Activated naive CD4-positive, alpha-beta T cell treated with anti-CD3 and anti-CD28 coated beads, Interleukin-2, amount 50 U/mL, for 16 hours (primary cell): ENCODE data around the gene NFATC1.

ENCODE experiments used
- DNase-seq: peaks from one replicate; pipeline ENCODE4 v3.0.0-alpha.2; 2020

NFATC1 gene

DNA sequence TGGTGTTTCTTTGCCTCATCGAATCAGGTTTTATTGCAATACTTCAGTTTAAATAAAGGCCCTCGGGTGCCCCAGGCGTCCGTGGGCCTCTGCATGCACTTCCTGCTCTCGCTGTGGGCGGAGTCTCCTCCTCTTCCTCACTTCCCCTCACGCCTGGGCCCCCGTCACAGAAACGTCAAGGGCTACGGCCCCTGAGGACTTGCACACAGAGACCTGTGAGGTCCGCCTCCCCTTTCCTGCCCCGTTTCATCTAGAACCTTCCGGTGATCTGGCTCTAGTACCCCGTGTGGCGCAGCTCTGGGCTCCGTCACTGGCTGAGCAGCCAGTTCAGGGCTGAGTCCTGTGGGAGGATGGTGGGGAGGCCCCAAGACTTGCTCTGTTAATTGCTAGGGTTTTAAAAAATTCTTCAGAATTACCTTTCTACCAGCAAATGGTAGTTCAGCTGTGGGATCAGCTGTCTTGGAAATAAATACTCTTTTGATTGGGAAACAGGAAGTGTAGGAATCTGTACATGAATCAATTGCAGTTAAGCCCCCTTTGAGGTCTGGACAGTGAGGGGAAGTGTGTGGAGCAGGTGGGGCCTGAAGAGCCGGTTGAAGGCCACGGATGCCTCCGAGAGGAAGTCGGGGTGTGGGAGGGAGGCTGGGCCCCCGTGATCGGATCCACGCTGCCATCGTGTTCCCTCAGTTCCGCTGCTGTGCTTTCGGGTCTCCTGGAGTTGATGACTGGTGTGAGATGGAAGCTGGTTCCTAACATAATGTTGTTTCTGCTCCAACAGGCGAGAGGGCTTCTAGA lies 10.2 kb downstream of the NFATC1 start:
- DNase-seq: peak; percentile 77

DNA sequence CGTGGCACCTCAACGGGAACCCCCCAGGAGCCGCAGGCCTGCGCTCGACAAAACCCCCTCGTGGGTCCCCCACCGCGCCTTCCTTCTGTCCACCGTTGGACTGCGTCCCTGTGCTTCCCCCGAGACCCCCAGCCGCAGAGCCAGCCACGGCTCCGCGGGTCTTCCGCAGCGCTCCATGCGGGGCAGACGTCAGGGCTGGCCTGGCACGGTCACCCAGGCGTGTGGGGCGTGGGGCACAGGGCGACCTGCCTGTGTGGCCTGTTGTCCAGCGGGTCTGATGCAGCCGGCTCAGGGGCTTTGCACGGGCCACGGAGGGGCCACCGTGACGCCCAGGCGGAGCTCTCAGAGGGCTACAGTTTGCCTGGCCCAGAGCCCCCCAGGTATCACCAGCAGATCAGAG lies 11.0 kb downstream of the NFATC1 start:
- no peak for DNase-seq

DNA sequence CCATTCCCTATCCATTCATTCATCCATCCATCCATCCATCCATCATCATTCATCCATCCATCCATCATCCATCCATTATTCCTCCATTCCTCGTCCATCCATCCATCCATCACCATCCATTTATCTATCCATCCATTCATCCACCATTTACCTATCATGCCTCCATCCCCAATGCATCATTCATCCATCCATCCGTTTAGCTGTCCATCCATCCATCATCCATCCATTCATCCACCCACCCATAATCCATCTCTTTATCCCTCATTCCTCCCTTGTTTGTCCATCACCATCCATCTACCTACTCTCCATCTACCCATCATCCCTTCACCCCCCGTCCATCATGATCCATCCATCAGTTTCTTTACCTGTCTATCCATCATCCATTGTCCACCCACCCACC lies 13.6 kb downstream of the NFATC1 start:
- DNase-seq: no peak

DNA sequence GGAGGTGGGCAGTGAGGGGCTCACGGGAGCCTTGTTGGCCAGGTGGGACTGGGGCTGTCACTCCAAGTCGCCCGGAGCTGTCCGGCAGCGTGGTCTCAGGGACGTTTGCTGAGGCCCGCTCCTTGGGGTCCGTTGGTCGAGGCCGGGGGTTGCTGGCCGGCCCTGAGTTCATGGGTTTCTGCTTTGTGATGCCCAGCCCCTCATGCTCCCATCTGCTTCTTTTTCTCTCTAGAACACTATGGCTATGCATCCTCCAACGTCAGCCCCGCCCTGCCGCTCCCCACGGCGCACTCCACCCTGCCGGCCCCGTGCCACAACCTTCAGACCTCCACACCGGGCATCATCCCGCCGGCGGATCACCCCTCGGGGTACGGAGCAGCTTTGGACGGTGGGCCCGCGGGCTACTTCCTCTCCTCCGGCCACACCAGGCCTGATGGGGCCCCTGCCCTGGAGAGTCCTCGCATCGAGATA lies 14.5 kb downstream of the NFATC1 start:
- no peak for DNase-seq

DNA sequence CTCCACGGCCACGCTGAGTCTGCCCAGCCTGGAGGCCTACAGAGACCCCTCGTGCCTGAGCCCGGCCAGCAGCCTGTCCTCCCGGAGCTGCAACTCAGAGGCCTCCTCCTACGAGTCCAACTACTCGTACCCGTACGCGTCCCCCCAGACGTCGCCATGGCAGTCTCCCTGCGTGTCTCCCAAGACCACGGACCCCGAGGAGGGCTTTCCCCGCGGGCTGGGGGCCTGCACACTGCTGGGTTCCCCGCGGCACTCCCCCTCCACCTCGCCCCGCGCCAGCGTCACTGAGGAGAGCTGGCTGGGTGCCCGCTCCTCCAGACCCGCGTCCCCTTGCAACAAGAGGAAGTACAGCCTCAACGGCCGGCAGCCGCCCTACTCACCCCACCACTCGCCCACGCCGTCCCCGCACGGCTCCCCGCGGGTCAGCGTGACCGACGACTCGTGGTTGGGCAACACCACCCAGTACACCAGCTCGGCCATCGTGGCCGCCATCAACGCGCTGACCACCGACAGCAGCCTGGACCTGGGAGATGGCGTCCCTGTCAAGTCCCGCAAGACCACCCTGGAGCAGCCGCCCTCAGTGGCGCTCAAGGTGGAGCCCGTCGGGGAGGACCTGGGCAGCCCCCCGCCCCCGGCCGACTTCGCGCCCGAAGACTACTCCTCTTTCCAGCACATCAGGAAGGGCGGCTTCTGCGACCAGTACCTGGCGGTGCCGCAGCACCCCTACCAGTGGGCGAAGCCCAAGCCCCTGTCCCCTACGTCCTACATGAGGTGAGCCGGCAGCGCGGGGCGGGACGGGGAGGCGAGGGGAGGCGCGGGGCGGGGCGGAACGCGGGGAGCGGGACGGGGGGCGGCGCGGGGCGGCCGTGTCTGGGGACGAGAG lies 15.2 kb downstream of the NFATC1 start:
- DNase-seq: no peak

DNA sequence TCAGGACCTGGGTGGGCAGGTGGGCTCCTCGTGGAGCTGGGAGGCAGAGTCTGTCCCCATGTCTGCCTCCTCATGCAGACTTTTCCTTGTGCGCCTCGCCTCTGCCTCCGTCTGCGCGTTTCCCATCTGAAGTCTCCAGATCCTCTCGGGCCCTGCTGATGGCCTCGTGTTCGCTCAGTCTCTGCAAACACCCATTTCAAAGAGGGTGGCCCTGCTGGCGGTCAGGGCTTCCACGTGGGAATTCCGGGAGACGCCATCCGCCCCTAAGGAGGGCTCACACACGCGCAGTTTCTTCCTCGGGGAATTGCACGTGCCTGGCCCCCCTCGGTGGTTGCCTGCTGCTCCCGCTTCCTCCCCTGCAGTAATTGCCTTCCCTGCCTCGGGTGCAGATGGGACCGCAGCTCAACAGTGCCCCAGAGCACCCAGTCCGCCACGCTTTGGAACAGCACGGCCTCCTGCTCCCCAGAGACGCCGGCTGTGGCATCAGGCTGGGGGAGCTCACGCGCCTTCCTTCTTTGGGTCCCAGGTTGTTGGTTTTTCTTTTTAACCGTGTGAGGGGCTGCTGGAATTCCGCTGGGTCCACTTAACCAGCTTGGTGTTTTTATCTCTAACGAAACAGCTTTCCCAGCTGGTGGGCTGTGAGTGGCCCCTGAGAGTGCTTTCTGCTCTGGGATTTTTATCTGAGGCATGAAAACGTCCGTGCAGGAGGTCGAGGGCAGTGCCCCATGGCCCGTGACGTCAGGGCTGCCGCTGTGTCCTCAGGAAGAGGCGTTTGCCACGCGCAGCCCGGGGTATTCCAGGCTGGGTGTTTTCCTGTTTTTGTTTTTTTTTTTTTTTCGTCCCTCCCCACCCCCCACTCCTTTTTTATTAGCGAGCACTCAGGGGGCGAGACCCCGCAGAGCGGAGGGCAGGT lies 16.1 kb downstream of the NFATC1 start:
- DNase-seq: no peak

DNA sequence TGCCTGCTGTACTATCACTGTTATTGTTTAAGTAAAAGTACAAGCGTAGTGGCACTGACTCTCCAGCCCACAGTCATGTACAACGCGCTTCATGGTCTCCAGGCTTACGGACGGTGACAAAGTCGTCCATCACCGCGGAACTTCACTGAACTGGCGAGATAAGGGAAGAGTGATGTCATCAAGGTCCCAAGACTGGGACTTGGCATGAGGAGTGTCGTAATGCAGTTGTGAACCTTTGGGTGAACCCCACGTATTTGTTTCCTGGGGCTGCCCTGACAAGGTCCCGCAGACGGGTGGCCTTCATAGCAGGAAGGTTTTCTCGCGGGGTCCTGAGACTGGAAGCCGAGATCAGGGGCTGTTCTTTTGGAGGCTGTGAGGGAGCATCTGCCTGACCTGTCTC lies 17.3 kb downstream of the NFATC1 start:
- DNase-seq: no peak

DNA sequence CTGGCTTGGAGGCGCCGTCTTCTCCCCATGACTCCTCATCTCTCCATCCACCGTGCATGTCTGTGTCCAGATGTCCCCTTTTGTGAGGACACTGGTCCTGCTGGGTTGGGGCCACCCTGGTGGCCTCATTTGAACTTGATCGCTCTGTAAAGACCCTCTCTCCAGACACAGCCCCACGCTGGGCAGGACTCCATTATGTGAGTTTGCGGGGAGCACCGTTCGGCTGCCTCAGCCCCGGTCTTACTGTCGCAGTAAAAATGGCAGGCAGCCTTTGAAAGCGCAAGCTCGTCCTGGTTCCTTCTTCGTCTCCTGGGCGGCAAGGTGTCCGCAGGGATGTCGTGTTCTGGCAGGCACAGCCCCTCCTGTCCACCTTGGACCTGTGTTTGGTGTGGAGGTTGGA lies 17.7 kb downstream of the NFATC1 start:
- DNase-seq: no peak

DNA sequence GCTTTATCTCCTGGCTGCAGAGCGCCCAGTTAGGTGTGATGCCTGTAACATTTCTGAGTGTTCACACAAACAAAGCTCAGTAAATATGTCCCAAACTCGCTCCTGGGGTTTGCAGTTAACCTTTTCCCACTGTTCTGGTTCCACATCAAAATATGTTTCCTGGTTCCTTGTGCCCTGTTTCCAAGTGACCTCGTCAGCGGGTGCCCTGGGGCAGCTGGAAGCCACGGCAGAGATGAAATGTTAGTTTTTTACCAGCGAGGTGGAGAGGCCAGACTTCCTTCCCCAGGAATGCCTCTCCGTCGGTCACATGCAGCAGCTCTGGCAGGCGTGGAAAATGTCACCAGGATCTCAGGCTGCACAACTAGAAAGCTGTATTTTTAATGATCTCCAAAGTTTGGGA lies 18.2 kb downstream of the NFATC1 start:
- no peak for DNase-seq

DNA sequence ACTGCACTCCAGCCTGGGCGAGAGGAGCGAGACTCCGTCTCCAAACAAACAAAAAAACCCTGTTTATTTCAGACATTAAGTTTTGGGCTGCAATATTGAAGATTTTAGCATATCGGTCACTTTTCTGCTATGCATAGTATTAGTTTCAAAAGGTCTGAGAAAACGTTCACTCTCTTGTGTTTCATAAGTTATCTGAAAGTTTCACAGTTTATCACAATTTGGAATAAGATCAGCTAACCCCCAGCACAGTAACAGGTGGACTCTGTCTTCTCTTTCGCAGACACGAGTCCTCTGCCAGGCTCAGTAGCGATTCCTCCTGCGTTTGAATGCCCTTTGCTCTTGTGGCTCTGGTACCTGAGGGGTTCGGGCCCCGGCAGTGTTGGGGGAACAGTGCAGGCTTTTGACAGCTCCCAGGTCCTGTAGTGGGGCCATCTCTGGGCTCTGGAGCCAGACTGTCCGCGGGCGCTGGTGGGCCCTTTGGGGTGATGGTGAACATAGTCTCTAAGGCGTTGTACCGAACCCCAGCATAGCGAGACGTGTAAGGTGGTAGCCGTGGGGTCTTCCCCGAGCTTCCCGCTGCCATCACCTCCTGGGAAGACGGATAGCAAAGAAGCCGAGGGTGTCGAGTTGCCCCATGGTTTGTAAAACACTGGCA lies 20.4 kb downstream of the NFATC1 start:
- no peak for DNase-seq

DNA sequence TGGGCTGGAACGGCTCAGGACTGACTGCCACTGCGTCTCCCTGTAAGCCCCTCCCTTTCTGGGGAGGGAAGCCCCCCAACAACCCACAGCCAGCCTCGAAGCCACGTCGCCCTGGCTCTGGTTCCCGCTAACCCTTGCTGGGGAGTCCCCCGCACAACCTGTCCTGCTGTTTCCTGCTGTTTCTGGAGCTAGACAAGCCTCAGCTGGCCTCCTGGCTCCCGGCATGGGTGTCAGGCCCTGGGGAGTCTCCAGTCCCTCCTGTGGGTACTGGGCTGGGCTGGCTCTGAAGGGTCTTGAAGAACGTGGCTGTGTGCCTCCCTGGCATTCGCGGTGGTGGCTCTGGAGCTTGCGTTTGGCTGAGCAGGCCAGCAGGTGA lies 20.9 kb downstream of the NFATC1 start:
- DNase-seq: no peak

DNA sequence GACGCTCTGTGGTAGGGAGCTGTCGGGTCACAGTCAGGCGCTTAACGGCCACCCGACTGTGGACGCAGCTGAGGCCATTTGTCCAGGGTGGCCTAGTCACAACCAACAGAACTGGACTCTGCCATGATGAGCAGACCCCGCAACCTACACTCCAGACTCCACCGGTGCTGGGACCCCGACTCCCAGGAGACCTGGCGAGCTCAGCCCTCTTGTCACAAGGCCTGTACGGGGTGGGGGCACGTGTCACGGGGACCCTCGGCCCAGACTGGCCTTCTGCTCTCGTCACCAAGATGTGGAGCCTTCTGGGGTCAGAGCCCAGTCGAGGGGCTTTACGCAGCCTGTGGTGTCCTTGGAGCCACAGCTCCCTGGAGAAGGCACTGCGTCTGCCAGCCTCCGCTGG lies 22.5 kb downstream of the NFATC1 start:
- DNase-seq: no peak

DNA sequence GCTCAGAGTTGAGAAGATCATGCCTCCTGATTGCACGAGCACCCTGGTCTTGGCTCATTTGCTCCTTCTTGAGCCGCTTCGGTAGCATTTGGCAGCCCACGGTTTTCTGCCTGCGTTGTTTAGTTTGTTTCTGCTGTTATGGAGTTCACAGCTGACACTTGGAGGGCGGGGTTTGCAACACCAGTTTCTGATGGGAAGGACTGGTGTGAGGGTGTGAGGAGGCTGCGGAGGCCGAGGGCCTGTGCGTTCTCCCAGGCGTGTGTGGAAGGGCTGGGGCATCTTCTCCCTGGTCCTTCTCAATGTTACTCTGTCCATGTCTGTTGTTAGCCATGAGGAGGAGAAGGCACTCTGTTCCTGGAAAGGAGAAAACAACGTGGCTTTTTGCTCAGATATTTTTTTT lies 22.9 kb downstream of the NFATC1 start:
- DNase-seq: no peak

DNA sequence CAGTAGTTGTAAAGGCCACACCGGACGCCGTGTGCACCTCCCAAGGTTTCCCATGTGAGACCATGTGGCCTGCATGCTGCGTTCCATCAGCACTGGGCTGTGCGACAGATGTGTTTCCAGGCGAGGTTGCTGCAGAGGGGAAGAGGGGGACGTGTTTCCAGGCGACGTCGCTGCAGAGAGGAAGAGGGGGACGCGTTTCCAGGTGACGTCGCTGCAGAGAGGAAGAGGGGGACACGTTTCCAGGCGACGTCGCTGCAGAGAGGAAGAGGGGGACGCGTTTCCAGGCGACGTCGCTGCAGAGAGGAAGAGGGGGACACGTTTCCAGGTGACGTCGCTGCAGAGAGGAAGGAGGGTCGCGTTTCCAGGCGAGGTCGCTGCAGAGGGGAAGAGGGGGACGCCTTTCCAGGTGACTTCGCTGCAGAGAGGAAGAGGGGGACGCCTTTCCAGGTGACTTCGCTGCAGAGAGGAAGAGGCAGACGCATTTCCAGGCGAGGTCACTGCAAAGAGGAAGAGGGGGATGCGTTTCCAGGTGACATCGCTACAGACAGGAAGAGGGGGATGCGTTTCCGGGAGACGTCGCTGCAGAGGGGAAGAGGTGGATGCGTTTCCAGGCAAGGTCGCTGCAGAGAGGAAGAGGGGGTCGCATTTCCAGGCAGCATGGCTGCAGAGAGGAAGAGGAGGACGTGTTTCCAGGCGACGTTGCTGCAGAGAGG lies 24.5 kb downstream of the NFATC1 start:
- no peak for DNase-seq

DNA sequence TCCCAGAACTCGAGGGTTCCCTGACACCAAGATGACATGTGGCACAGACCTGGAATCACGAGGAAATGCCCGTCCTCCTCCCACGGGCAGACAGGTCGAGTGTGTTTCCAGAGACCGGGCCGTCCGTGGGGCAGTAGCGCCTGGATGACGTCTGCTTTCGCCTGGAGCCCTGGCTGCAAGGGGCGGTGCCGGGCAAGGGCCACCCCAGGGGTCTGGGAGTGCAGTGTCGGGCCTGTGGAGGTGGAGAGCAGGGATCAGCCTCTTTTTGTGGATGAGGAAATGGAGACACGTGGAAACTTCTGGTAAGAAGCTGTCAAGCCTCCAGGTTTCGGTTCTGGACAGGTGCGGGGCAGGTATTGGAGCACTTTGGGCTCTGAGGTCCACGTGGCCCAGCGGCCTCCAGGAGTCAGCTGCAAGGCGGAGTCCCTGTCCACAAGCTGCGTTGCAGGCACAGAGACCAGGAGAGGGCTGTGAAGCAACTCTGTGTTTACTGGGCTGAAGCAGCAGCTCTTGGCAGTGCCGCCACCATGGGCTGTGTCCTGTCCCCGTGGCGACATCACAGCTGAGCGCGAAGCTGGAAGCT lies 25.6 kb downstream of the NFATC1 start:
- no peak for DNase-seq

DNA sequence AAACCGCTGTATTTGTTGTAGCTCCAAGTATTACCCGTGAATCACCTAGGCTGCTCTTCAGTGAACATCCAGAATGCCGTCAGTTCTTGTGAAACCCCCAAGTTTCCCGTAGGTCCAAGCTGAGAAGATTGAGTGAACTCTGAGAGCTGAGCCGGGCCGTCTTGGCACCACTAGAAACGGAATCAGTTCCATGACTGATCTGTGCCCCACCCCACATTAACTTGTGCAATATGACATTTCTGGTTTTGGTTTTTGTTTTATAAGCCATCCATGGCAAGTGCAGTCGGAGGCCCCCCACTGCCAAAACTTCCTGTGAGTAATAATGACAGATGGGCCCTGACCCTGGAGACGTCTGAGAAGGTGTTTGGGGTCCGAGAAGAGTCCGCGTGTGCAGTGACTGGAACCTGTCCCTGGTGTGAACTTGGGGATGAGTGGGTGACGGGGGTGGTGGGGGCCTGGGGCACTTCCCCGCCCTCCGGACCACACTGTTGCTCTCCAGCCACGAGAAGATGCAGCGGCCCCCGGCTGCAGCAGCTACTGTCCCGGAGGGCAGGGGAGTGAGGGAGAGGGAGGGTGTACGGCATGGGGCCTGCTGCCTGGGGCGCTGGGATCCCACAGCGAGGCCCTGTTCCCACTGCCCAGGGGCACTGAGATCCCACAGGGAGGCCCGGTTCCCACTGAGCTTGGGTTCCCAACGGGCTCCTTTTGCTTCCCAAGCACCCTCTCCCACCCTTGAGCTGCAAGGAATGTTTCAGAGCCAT lies 26.5 kb downstream of the NFATC1 start:
- DNase-seq: no peak

DNA sequence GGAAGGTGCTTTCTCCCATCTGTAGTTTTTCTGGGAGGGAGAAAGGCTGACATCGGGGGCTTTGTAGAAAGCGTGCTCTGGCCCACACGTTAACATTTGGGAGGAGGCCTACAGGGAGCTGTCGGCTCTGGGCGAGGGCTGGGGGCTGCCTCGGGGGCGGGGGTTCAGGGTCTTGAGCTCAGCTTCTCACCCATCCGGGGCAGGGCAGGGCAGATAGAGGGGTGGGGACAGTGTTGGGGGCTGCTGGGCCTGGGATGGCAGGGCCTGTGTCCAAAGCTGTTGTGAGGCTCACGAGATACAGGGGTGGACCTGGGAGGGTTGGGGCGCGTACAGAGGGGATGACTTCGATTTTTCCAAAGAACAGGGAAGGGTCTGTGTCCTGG lies 27.0 kb downstream of the NFATC1 start:
- no peak for DNase-seq

DNA sequence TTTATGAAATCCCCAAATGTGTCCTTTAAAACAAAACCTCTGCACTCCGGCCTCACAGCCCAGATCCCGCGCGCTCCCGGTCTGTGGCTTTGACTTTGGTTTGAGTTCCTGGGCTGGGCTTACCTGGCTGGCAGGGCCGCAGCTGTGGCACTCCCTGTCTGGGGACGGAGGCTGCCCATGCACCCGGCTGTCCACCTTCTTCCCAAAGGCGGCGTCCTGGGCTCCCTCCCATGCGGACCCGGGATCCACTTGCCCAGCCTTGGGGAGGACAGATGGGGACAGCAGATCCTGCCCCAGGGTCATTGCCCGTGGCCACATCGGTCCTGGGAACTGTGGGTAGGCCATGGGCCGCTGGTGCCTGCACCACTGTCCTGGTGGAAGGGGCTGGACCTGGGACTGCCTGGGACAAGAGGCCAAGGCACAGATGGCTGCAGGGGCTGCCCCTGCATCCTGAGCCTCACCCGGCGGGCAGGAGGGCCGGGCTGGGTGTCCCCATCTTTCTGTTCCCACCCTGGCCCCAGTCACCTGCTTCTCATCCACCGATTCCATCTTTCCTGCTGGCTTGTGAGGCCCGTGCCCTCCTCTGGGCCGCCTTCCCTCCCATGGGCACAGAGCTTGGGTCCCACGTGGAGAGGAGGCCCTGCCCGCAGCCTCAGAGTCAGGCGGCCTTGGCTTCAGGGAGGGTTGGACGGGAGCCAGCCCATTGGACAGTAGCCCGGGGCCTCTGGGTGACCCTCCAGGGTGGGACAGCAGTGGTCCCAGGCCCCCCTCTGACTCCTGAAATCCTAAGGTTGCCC lies 27.7 kb downstream of the NFATC1 start:
- no peak for DNase-seq

DNA sequence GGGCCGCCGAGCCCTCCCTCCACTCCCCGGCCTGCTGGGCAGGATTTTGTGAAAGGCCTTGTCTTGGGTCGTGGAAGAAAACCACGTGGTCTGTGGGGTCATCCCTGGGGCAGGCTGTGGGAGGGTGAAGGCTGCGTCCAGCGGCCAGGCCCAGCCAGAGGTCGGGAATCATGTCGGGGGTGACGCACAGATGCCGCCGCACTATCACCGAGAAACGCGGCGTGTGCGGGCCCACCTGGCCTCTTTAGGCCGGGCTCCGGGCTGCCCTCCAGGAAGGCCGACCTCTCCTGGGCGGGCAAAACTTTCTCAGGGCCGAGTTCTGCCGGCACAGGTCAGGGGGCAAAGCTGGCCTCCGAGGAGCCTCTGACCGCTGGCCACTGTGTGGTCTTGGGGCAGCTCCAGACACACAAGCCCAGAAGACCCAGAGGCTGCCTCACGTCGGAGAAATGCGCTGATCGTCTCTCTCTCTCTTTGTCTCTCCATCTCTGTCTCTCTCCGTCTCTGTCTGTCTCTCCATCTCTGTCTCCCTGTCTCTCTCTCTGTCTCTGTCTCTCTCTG lies 28.4 kb downstream of the NFATC1 start:
- no peak for DNase-seq
